HG02623 (cell line): Measurements from ENCODE around the gene DDX10.
A peak's percentile ranks its signal among the peaks of the same experiment; 100 is the strongest.
"Not testable (repeated sequence)": the region's sequence is repeated elsewhere in the genome, so short reads cannot be mapped to it uniquely, and the experiment has no call there.

Experiments used
- ATAC-seq: cut with Tn5 transposase; IDR thresholded peaks from one replicate; pipeline ENCODE4 v1.9.1; 2021; ENCODE audit warnings: moderate library complexity; ENCODE audit not compliant: unreplicated experiment

The DDX10 gene

DNA sequence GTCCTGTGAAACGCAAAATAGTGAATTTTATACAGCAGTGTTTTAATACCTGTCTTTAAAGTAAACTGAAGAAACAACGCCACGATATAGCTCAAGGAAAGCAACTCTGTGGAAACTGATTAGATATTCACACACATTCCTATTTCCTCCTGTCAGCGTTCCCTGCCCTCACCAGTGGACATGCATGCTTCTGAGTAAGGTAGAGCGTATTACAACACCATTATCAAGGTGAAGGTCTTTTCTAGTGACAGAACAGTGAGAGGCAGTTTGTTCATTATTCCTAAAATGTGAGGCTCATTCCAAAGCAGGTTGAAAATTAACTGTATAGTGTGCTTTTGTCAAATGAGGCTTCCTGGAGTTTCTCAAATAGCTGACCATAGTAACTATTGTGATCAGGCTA is 153.1 kb downstream of the DDX10 start:
- no peak for ATAC-seq

DNA sequence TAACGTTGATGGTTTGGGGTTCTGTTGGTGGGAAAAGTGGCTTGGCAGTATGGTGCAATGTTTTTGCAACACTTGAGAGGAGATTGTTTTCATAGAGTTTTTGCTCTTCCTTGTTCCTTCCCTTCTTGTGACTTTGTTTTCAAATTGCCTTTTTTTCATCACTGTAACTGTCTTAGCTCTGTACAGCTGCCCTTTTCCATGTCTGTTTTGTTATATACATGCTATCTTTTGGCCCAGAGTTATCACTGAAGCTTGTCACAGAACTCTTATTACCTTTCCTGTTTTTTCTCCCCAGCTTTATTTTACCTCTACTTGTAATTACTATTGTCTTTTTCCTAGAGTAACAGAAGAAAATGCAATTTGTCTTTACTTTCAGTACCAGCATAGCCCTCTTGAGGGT is 154.1 kb downstream of the DDX10 start:
- no peak for ATAC-seq

DNA sequence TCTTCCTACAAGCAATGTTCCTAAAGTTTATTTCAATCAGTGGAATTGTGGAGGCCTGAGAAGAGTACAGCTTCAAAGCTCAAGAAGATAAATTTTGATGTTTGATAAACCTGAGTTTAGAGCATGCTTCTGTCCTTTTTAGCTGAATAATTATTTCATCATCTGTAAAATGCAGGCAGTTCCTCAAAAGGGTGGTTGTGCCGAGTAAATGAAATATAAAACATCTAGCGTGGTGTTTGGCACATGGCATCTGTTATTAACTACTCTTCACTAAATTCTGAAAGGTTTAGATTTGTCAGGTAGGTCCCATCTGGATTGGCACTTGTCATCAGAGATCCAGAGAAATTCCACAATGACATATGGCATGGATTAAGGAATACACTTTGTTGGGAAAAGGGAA is 155.1 kb downstream of the DDX10 start:
- no peak for ATAC-seq

DNA sequence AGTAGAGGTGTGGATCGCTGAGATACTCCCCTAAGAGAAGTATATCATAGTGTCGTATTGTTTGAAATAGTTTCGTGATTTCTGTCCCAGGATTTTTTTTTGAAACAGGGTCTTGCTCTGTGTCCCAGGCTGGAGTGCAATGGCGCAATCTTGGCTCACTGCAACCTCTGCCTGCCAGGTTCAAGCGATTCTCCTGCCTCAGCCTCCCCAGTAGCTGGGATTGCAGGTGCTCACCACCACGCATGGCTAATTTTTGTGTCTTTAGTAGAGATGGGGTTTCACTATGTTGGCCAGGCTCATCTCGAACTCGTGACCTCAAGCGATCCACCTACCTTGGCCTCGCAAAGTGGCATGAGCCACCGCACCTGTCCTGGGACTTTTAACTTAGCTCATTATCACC is 159.1 kb downstream of the DDX10 start:
- not testable (repeated sequence) for ATAC-seq

DNA sequence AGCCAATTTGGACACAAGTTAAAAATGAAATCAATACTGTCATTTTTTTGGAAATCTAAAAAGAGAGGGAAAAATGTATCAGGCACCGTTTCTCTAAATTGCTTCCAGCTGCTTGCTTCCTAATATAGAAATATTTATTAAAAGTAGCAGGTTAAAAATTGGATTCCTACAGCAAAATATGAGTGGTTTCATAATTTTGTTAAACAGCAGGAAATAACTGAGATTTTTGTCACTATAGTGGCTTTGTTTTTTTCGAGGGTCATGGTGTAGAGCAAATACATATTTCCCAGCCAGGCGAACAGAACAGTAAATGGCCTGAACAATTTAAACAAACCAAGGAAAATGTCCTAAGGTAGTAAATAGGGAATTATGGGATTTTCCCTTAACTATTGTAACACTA is 159.7 kb downstream of the DDX10 start:
- no peak for ATAC-seq

DNA sequence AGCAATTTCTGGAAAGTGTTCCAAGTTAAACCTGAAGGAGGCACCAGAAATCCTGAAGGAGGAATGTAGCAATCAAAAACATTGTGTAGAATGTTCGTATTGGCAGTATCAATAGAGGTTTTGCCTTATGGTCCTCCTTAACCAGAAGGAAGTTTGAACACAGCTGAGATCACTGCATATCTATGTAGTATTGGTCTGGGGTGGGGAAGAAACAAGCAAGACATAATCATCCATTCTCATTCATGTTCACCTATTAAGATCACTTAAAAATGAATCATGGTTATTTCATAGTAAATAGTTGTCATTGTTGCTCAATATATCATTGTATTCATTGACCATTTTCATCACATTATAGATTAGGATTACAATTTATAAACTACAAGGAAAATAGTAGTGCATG is 160.5 kb downstream of the DDX10 start:
- no peak for ATAC-seq

DNA sequence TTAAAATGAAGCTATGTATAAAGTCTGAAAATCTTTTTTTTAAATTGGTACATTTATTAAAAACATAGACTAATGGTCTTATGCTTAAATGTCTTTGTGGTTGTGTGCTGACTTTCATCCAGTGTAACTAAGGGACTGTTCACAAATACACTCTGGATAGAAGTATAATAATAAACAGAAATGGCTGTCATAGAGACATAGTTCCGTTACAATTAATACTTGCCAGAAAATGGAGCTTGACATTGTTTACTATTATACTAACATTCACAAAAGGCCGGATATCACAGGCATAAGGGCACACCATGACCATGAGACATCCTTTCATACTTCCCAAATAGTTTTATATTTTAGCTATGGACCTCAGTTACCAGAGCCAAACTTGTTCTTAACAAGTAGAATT is 161.3 kb downstream of the DDX10 start:
- ATAC-seq: no peak

DNA sequence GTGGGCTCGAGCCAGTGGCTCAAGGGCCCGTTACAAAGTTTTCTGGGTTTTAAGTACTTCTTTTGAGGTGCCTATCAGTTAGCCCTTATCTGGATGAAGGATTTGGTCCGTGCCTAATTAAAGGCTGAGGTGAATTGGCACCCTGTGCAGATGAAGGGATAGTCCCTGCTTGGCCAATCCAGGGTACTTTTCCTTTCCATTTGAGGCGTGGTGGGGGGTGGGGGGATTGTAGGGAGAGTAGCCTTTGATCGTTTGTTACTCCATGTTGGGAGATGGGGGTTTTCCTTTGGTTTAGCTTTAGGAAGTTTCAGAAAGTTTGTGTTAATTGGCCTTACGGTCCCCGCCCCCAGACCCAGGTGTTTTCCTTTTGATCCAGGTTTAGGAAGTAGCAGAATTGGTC is 170.8 kb downstream of the DDX10 start:
- no peak for ATAC-seq

DNA sequence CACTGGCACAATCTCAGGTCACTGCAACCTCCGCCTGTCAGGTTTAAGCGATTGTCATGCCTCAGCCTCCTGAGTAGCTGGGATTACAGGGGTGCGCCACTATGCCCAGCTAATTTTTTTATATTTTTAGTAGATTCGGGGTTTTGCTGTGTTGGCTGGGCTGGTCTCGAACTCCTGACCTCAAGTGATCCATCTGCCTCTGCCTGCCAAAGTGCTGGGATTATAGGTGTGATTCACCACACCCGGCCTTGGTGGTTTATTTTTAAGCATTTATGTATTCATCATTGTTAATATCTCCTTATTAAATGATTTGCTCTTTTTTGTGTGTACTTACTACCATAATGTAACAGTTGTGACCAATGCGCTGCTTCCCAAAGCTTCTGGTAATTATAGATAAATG is 171.7 kb downstream of the DDX10 start:
- ATAC-seq: no peak

DNA sequence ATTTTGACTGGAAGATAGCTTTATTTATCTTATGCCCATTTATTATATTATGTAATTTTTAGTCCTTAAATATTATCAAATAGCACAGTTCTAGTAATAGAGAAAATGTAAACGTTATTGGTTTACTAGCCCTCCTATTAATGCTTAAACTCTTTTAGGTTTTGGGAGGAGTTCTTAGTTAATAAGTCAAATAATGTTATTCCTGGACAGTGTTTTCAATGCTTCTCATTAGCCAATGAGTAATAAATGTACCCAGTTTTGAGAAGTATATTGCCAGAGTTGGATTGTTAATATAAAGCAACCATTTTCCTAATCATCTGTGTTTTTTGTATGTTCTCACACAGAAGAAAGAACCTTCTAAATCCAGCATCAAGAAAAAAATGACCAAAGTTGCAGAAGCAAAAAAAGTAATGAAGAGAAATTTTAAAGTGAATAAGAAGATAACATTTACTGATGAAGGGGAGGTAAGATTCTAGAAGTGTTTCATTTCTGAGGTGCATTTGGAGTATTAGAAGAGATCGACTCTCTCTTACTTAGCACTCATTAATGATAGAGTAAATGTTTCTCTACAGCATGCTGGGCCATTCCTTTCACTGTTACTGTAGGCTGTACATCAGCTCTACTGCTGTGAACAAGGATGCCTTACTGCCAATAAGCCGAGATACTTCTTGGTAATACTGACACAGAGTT is 173.4 kb downstream of the DDX10 start:
- no peak for ATAC-seq

DNA sequence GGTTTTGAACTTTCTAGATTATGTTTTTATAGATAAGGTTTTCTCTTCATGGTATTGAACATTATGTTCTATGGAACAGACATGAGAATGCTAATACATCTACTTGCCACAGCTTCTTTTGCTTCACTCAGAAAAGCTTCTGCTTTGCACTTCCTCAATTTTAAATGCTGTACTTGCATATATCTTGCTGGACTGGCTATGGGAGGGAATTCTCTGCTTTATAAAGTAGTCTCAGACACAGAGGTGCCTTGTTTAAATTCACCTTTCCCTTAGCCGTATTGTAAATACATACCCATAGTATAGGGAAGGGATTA is 173.9 kb downstream of the DDX10 start:
- ATAC-seq: no peak

DNA sequence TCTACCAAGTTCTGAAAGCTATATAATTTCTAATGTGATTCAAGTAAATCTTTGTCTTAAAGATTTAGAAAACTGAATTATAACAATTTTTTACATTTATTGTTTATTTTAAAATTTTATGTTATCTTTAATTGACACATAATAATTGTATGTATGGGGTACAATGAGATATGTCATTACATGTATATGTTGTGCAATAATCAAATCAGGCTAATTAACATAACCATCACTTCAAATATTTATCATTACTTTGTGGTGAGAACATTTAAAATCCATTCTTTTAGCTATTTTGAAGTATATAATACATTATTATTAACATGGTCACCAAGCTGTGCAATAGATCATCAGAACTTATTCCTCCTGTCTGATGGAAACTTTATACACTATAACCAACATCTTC is 181.1 kb downstream of the DDX10 start:
- no peak for ATAC-seq

DNA sequence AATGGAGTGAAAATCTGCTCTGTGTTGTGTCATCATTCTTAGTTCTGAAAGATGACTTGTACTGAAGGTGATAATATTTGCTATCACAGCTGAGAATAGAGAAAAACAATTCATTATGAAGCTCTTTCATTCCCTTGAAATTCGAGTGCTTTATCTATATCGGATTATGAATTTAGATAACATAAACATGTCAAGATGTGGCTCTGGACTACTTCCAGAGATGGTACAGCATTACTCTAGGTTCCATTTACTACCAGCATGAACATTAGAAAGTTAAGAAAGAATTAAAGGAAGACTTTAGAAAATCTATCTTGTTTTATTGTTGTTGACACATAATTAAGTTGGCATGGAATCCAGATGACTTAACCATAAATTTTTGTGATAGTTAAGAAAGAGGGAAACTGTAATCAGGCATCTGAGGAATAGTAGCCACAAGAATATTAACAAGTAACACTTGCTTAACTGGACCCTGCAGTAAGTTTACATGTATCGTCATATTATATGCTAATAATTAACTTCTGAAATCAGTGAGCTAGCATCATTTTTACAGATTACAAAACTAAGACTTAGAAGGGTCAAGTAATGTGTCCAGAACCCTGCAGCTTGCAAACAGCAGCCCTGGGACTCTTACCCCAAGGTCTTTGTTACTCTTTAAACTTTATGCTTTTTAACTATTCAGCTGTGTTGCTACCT is 182.6 kb downstream of the DDX10 start:
- ATAC-seq: no peak

DNA sequence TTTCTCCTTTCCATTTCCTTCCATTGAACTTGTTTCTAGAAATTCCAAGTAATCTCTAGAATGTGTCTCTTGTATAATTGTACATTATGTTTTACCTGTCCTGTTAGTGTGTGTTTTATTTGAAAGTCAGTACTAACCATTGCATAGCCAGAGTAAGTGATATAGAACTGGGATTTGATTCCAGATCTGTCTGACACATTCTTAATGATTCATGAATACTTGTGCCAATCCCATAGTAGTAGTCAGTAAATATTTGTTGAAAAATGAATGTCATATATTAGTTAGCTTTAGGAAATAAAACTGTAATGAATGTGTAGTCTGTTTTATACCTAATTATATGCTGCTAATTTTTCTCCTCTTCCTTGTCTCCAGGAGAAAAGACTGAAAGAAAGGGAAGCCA is 186.9 kb downstream of the DDX10 start:
- ATAC-seq: no peak

DNA sequence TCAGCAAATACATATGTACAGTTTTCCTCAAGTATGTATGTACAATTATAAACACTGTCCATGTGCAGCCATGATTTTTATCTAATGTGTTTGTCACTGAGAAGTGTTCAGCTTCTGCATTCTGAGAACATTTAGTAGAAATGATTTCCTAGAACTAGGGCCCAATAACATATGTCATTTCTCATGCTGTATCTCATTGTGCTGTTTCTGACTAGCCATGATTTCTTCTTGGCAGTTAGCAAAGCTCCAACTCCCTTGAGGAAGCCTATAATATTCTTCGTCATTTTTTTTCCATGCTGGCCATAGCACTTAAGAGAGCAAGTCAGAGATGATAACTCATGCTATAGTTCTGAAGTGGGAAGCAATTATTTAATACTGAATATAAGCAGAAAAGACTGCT is 187.8 kb downstream of the DDX10 start:
- no peak for ATAC-seq

DNA sequence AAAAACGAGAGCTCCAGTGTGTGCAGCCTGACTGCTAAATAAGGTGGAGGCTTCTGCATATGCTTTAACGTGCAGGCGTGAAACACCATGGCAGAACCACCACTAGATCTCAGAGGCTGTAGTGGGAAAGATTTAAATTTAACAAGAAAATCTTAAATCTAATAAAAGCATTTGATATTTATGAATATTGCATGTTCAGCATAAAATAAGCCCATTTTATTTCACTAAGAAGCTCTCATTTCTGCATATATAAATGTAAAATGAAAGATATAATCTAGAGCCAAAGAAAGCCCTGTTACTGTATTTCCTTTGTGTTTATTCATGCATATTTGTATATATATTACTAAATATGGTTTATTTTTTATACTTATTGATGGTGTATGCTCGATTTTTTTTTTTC is 188.3 kb downstream of the DDX10 start:
- no peak for ATAC-seq

DNA sequence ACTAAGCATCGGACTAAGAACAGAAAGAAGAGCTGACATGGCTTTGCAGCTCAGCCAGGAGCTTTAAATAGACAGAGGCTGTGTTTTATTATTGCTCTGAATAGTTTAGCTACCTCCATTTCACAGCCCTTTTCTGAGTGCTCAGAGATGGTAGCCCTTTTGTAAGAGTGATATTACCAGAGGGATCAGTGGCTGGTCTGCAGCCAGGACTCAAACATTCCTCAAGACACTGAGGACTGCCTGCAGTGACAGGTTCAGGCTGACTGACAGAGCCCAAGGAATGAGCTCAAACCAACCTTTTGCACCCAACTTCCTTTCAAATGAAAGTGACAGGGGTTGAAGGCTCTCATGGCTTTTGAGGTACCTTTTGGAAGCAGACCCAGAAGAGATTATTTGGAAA is 189.0 kb downstream of the DDX10 start:
- ATAC-seq: peak; percentile 42

DNA sequence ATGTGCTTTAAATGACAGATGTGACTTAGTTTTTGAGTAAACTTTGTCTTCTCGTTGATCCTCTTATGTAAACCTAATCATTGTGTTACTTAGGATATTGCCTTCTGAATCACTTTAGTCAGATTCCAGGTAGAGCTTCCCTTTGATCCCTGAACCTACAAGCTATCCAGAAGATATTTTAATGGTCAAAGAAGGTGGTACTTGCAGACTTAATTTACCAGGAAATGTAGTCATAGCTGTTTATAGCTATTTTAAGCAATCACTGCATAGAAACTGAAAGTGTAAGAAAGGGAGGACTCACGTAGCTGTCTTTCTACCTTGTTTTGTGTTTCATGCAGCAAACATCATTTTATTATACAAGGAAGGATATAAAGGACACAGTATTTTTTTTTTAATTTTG is 189.5 kb downstream of the DDX10 start:
- peak; percentile 90 for ATAC-seq

DNA sequence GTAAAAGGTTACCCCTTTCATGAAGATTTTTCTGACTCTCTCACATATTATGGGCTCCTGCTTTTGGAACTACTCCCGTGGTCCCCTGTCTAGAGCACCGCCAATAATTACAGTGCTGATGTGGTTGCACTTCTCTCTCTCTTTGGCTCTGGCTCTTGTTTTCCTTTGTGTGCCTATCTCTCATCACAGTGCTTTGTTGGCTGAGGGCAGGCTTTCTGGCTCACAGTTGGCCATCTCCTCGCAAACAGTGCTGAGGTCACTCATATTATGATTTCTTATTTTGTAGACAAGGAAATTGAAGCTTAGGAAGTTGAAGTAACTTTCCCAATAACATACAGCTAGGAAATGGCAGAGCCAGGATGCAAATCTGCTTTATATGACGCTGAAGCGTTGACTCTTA is 192.5 kb downstream of the DDX10 start:
- no peak for ATAC-seq

DNA sequence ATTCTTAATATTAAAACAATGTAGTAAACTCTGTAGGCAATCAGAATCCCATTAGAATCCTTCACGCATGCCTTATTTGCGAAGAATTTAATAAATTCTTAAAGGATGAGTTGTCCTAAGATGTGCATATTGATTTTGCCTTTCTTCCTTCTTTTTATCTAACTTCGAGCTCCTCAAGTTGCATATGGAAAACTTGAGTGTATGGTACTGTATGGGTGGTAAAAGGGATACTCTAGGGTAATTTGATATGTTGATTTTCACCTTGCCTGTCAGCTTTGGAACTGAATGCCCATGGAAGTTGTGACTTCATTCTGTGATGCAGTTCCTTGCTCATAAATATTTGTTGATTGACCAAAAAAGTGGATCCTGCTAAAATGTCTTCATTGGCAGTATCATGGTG is 193.8 kb downstream of the DDX10 start:
- ATAC-seq: no peak

DNA sequence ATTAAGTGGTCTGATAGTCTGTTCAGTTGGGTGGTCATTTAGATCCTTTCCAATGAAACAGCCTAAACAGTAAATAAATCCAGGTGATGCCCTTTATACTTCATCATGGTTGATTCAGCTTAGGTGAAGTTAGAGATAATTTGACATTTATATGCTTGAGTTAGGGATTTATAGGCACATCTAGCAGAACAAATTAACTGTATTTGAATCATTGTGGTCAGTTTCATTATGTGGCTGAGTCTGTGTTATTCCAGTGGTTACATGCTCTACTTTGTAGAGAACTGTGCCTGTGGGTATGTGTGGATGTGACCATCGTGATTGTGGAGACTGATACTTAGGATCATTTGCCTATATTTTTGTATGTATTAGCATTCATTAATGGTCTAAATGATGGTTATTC is 194.6 kb downstream of the DDX10 start:
- no peak for ATAC-seq

DNA sequence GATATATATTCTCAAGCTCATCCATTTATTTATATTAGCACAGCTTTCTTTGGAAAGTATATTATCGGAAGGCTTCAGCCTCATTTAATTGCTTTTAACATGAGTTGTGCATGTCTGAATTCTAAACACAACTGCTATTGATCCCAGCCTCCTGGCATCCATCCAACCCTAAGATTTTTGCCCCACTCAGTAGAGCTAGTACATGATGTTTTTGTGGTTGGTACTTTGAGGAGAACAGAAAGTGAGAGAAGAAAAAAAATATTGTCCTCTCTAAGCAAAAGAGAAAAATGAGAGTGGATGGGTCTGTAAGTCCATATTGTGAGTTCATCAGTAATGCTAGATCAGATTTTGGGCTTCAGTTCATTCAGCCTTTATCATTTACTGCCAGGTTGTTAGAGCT is 198.7 kb downstream of the DDX10 start:
- ATAC-seq: no peak

DNA sequence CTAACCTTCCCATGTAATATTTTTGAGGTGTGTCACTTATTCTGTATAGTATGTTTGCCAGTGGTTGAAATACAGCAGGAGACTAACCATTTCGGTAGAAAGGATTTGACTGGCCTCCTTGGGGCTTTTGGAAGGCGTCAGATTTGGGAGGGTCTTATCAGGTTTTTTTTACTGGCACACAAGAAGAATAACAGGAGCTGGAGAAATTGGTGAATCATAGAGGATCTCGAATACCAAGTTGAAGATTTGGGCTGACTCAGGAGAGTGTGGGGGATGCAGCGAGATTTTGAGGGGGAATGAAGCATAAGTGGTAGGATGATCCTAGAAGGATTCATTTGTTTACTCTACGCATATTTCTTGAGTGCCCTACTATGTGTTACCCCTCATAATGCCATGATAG is 200.5 kb downstream of the DDX10 start:
- ATAC-seq: no peak
